ENCODE data around the gene RALGAPA2.

The RALGAPA2 gene

GRCh38 chr20:20614391-20614790 lies 98.1 kb downstream of the RALGAPA2 start:
- DNase-seq (ENCODE audit: low read depth): no peak
- no peak for TF ChIP-seq CTCF (conservative IDR thresholded peaks at IDR 0.05; ENCODE audit: control insufficient read depth, insufficient read depth, low read depth, low read length)
- no peak overlapping the region for H3K4me3 ChIP-seq (ENCODE audit: control insufficient read depth, low read depth, low read length)

- TF ChIP-seq CTCF (conservative IDR thresholded peaks at IDR 0.05; ENCODE audit: control insufficient read depth, insufficient read depth, low read depth, low read length): no peak
- H3K4me3 ChIP-seq (ENCODE audit: control insufficient read depth, low read depth, low read length): no peak overlapping the region
- DNase-seq (ENCODE audit: low read depth): no peak
These were observed 100.2 kb downstream of the RALGAPA2 start for GRCh38 chr20:20612251-20612650.

- no peak overlapping the region for H3K4me3 ChIP-seq (ENCODE audit: control insufficient read depth, low read depth, low read length)
- no peak for DNase-seq (ENCODE audit: low read depth)
These were observed 101.3 kb downstream of the RALGAPA2 start for GRCh38 chr20:20611167-20611566.

GRCh38 chr20:20609522-20609921 lies 102.9 kb downstream of the RALGAPA2 start:
- no peak for DNase-seq (ENCODE audit: low read depth)
- no peak for TF ChIP-seq CTCF (conservative IDR thresholded peaks at IDR 0.05; ENCODE audit: control insufficient read depth, insufficient read depth, low read depth, low read length)
- H3K4me3 ChIP-seq (ENCODE audit: control insufficient read depth, low read depth, low read length): no peak overlapping the region

More at GRCh38 chr20:20611167-20611566, 101.3 kb downstream of the RALGAPA2 start:
- no peak for TF ChIP-seq CTCF (conservative IDR thresholded peaks at IDR 0.05; ENCODE audit: control insufficient read depth, insufficient read depth, low read depth, low read length)

- no peak for DNase-seq (ENCODE audit: low read depth)
- no peak overlapping the region for H3K4me3 ChIP-seq (ENCODE audit: control insufficient read depth, low read depth, low read length)
- no peak for TF ChIP-seq CTCF (conservative IDR thresholded peaks at IDR 0.05; ENCODE audit: control insufficient read depth, insufficient read depth, low read depth, low read length)
These were observed 103.8 kb downstream of the RALGAPA2 start for GRCh38 chr20:20608641-20609040.

GRCh38 chr20:20608041-20608440 lies 104.4 kb downstream of the RALGAPA2 start:
- TF ChIP-seq CTCF (conservative IDR thresholded peaks at IDR 0.05; ENCODE audit: control insufficient read depth, insufficient read depth, low read depth, low read length): no peak
- H3K4me3 ChIP-seq (ENCODE audit: control insufficient read depth, low read depth, low read length): no peak overlapping the region
- no peak for DNase-seq (ENCODE audit: low read depth)

GRCh38 chr20:20606881-20607280 lies 105.6 kb downstream of the RALGAPA2 start:
- TF ChIP-seq CTCF (conservative IDR thresholded peaks at IDR 0.05; ENCODE audit: control insufficient read depth, insufficient read depth, low read depth, low read length): no peak
- no peak for DNase-seq (ENCODE audit: low read depth)
- no peak overlapping the region for H3K4me3 ChIP-seq (ENCODE audit: control insufficient read depth, low read depth, low read length)

All from fibroblast of mammary gland (primary cell).